ENCODE measurements around the gene PTPN18.

DNA sequence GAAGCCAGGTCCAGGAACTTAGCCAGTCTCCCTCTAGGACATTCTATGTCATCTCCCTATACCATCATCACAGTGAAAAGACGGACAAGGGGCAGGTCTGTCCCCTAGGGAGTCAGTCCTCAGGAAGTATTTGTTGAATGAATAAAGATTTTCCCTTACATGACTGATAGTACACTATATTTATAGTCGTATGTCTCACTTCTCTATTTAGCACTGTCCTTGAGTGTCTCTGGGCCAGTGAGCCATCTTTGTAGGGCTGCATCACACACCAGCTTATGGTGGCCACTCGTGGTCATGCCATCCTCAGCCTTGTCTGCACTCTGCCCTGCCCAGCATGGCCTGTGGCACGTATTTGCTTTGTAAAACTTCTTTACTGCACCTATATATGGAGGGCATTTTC lies 25.8 kb downstream of the PTPN18 start:
- TF ChIP-seq FOXA1 (IDR thresholded peaks at IDR 0.05) (no peak), LEF1 (IDR thresholded peaks at IDR 0.05; ENCODE audit: borderline replicate concordance) (no peak), BHLHE40 (IDR thresholded peaks at IDR 0.05; ENCODE audit: borderline replicate concordance) (no peak), ZNF384 (IDR thresholded peaks at IDR 0.05) (no peak), TARDBP (IDR thresholded peaks at IDR 0.05) (no peak), ELF4 (IDR thresholded peaks at IDR 0.05) (no peak), SP1 (IDR thresholded peaks at IDR 0.05) (no peak), FOXM1 (IDR thresholded peaks at IDR 0.05; ENCODE audit: borderline replicate concordance) (no peak), ARNT (IDR thresholded peaks at IDR 0.05) (no peak), FOXK2 (IDR thresholded peaks at IDR 0.05) (no peak)

All from HEK293T (cell line).